IPS-18a (cell line): ENCODE results near the gene CNTN1.

Experiments
- H3K27ac ChIP-seq: one replicate; pipeline ENCODE4 v1.5.1; 2013; ENCODE audit warnings: low read length
- H3K27me3 ChIP-seq: one replicate; pipeline ENCODE4 v1.6.1; 2013; ENCODE audit warnings: mild to moderate bottlenecking, low read length; ENCODE audit not compliant: control insufficient read depth, insufficient read depth
- H3K36me3 ChIP-seq: one replicate; pipeline ENCODE4 v1.6.1; 2013; ENCODE audit warnings: low read depth, low read length; ENCODE audit not compliant: control insufficient read depth
- H3K4me1 ChIP-seq: one replicate; pipeline ENCODE4 v1.6.1; 2013; ENCODE audit warnings: low read depth, low read length; ENCODE audit not compliant: control insufficient read depth
- H3K4me3 ChIP-seq: one replicate; pipeline ENCODE4 v1.5.1; 2013; ENCODE audit warnings: low read length
- H3K9ac ChIP-seq: one replicate; pipeline ENCODE4 v1.6.1; 2013; ENCODE audit warnings: mild to moderate bottlenecking, low read length, moderate library complexity
- H3K9me3 ChIP-seq: one replicate; pipeline ENCODE4 v1.6.1; 2013; ENCODE audit warnings: low read depth, low read length; ENCODE audit not compliant: control insufficient read depth

CNTN1 gene

DNA sequence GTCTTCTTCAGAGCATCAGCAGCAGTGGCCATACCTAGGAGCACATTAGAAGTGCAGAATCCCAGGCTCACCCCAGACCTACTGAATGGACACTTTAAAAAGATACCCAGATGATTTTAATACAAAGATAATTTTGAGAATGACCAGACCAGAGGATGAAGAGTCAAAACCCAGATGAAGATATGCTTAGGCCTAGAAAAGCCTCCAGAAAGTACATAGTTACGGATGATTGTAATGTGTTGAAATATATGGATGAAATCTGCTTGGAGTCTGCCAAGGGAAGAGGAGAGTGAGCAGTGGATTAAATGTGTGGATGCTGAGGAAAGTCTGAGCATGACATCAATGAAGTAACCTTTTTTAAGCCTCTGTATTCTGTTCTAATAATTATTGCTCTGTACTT is 245.7 kb downstream of the CNTN1 start:
- H3K9ac ChIP-seq, result no peak overlapping the region
- H3K4me3 ChIP-seq, result no peak overlapping the region
- no peaks in the 10 kb centered on the region for H3K27me3 ChIP-seq
- H3K4me1 ChIP-seq, result no peaks in the 10 kb centered on the region
- no peak overlapping the region for H3K27ac ChIP-seq
- H3K9me3 ChIP-seq, result no peaks in the 10 kb centered on the region
- no peaks in the 10 kb centered on the region for H3K36me3 ChIP-seq

DNA sequence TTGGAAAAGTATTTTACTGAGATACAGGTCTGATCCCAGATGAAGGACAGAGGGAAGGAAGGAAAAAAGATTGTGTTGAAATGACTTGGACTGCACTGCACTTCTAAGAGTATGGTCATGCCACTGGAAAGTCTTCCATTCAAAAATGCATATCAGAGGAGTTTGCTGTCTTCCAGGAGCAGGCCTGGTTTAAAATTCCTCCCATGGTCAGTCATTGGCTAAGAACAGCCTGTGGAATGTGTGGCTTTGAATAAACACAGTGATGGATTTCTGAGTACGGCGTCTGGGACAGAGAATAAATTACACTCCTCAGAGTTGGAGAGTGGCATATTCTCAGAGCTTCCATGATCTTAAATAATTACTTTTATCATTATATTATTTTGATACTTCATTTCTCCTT is 250.1 kb downstream of the CNTN1 start:
- no peaks in the 10 kb centered on the region for H3K4me1 ChIP-seq
- H3K36me3 ChIP-seq, result no peaks in the 10 kb centered on the region
- no peaks in the 10 kb centered on the region for H3K27me3 ChIP-seq
- no peaks in the 10 kb centered on the region for H3K9me3 ChIP-seq
- H3K9ac ChIP-seq, result no peak overlapping the region
- no peak overlapping the region for H3K4me3 ChIP-seq
- no peak overlapping the region for H3K27ac ChIP-seq

DNA sequence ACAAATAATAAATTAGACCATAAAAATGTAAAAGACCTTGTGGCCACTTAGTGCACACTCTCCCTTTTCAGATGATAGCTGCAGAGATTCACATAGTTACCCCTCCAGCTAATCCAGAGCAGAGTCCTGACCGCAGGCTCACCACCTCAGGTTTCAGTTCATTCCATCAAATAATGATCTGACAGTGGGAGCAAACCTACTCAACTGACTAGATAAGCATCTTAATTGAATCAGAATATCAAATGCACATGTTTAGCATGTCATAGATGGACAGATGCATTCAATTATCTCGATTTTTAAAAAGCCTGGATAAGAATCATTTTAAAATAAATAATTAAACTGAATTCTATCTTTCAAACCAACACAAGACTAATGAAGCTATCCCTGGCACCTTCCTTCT is 253.5 kb downstream of the CNTN1 start:
- Histone ChIP-seq H3K27me3 (no peaks in the 10 kb centered on the region), H3K36me3 (no peaks in the 10 kb centered on the region), H3K4me1 (no peaks in the 10 kb centered on the region), H3K4me3 (no peak overlapping the region), H3K27ac (no peak overlapping the region), H3K9me3 (no peaks in the 10 kb centered on the region), H3K9ac (no peak overlapping the region)

DNA sequence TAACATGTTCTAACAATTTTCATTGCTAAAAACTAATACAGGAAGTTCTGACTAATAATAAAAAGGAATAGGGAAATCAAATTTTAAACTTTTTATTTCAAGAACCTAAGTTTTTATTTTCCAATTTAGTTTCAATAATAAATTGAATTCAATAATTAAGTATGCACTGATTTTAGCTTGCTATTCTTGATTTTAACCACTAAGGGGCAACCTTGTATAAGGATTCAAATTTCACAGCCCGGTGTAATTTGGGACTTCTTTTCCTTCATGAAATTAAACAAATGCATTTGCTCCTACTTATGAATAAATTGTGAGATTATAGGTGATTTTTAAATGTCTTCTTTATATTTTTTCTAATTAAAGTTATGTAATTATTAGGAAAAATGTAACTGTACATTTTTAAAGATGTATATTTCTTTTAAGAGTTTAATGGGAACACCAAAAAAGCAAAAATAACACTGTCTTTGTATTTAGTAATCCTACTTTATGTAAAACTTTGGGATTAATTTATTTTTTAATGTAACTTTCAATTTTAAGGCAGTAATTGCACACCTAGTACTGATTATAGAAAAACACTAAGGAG is 254.5 kb downstream of the CNTN1 start:
- Histone ChIP-seq H3K4me3 (no peak overlapping the region), H3K36me3 (no peaks in the 10 kb centered on the region), H3K9me3 (no peaks in the 10 kb centered on the region), H3K9ac (no peak overlapping the region), H3K27me3 (no peaks in the 10 kb centered on the region), H3K27ac (no peak overlapping the region), H3K4me1 (no peaks in the 10 kb centered on the region)

DNA sequence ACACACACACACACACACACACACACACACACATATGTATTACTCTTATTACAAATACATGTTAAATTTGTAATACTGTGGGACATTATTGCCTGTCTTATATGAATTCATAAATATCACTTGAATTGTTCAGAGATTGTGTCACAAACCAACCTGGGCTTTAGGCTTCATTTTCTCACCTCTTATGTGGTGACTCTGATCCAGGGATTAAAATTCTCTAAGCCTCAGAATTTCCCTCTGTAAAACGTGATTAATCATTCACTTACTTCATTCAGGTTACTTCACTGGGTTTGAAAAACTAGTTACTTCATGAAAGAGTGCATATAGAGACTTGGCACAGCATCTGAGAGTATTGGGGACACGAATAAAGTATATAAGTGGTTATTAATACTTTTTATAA is 255.6 kb downstream of the CNTN1 start:
- Histone ChIP-seq H3K9me3 (no peaks in the 10 kb centered on the region), H3K4me3 (no peak overlapping the region), H3K4me1 (no peaks in the 10 kb centered on the region), H3K27ac (no peak overlapping the region), H3K9ac (no peak overlapping the region), H3K27me3 (no peaks in the 10 kb centered on the region), H3K36me3 (no peaks in the 10 kb centered on the region)

DNA sequence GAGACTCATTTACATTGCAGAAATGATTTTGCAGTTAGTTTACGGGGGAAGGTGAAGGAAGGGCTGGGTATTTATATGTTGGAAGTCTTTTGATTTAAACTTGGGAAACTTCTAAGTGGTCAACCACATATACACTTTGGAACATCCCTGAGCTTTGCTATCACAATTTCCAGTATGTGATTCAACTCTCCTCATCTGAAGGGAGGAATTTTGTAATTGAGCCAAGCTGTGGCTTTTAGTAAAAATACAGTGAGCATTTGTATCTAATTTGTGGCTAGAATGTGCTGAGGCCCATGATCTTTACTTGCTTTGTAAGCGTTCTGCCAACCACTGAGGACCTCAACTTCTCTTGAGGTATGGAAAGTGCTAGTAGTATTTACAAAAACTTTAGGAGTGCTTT is 260.8 kb downstream of the CNTN1 start:
- no peak overlapping the region for H3K9ac ChIP-seq
- H3K27me3 ChIP-seq, result no peaks in the 10 kb centered on the region
- H3K27ac ChIP-seq, result no peak overlapping the region
- no peaks in the 10 kb centered on the region for H3K9me3 ChIP-seq
- no peak overlapping the region for H3K4me3 ChIP-seq
- no peaks in the 10 kb centered on the region for H3K4me1 ChIP-seq
- H3K36me3 ChIP-seq, result no peaks in the 10 kb centered on the region

DNA sequence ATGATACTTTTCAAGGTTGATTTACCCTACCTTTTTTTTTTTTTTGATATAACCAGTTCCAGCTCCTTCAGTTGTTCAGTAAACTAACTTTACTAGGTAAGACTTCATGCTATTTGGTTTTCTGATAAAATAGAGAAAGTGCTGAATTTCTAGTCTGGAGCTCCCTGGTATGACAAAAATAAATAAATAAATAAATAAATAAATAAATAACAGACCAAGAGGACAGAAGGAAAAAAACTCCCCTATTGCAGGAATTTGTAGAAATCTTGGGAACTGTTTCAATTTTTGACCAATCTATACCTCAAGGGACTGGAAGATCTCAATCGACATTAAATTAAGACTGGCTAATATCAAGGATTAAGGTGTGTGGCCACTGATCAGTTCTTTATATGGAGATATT is 265.2 kb downstream of the CNTN1 start:
- no peaks in the 10 kb centered on the region for H3K36me3 ChIP-seq
- H3K4me1 ChIP-seq, result no peaks in the 10 kb centered on the region
- no peak overlapping the region for H3K4me3 ChIP-seq
- H3K9me3 ChIP-seq, result no peaks in the 10 kb centered on the region
- H3K27me3 ChIP-seq, result no peaks in the 10 kb centered on the region
- H3K9ac ChIP-seq, result no peak overlapping the region
- no peak overlapping the region for H3K27ac ChIP-seq

DNA sequence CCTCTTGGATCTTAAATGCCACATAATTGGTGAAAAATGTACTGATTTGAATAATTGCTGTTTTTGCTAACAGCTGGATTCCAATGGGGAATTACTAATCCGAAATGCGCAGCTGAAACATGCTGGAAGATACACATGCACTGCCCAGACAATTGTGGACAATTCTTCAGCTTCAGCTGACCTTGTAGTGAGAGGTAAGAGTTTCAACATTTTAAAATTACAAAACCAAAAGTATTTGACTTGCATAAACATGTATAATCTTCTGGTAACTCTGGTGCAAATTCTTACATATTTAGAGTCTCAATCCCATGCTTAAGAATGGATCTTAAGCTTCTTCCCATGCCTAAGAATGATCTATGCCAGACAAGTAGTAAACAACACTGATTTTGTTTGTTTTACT is 266.8 kb downstream of the CNTN1 start:
- Histone ChIP-seq H3K4me1 (no peaks in the 10 kb centered on the region), H3K4me3 (no peak overlapping the region), H3K27ac (no peak overlapping the region), H3K27me3 (no peaks in the 10 kb centered on the region), H3K9ac (no peak overlapping the region), H3K36me3 (no peaks in the 10 kb centered on the region), H3K9me3 (no peaks in the 10 kb centered on the region)

DNA sequence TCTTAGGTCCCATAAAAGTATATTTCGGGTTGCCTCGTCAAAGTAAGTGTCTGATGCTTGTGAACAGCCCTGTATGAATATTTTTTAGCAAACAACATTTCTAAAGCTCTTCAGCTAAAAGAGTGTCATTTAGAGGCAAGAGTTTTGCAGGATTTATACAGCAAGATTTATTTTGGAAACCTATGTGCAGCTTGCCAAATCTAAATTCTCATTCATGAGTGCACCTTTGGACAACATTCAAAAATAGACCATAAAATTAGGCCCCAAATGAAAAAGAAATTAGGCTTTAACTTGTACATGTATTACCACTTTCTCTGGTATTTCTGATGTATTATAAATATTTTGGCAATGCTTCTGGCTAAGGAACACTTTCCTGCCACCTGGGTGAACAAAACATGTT is 271.5 kb downstream of the CNTN1 start:
- Histone ChIP-seq H3K36me3 (no peaks in the 10 kb centered on the region), H3K27me3 (no peaks in the 10 kb centered on the region), H3K4me3 (no peak overlapping the region), H3K9me3 (no peaks in the 10 kb centered on the region), H3K9ac (no peak overlapping the region), H3K27ac (no peak overlapping the region), H3K4me1 (no peaks in the 10 kb centered on the region)

DNA sequence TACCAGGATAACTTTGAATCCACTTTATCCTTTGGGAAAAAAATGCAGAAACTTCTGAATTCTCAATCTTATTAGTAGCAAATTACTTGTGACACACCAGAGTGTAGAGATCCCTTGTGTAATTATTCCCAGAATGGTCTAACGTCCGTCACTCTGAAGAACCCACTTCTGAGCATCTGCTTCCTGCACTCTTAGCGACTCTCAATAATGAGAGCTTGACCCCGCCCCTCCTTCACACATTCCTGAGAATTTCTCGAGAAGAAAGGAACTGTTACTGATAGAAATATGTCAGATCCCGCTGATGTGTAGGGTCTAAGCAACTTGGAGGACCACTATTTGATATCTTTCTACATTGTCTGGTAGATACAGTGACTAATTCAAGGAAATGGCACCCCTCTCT is 277.6 kb downstream of the CNTN1 start:
- H3K4me3 ChIP-seq, result no peak overlapping the region
- H3K9ac ChIP-seq, result no peak overlapping the region
- no peaks in the 10 kb centered on the region for H3K9me3 ChIP-seq
- H3K27me3 ChIP-seq, result no peaks in the 10 kb centered on the region
- no peak overlapping the region for H3K27ac ChIP-seq
- H3K4me1 ChIP-seq, result peaks cover 9% of the 10 kb centered on the region
- no peaks in the 10 kb centered on the region for H3K36me3 ChIP-seq

DNA sequence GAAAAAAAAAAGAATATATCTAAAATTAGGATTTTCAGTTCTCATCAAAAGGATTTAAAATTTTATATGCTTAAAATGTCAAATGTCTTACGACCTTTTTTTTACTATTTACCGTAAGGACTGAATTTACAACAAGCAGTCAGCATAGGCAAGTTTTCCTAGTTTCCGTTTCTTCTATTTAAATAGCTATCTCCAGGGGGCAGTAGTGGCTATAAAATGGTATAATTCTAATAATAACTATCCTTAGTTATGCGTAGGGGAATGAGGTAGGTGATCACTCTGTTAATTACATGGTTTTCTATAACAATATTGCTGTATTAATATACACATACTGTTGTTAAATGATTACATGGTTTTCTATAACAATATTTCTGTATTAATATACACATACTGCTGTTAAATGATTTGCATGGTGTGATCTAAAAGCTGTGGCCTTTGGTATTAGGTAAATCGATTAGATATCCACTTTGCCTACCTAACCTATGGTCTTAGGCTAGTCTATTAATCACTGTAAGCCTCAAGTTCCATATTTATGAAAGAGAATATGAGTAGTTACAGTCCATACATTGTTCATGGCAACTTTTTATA is 278.2 kb downstream of the CNTN1 start:
- H3K27ac ChIP-seq, result no peak overlapping the region
- H3K9me3 ChIP-seq, result no peaks in the 10 kb centered on the region
- H3K4me3 ChIP-seq, result no peak overlapping the region
- H3K36me3 ChIP-seq, result no peaks in the 10 kb centered on the region
- no peak overlapping the region for H3K9ac ChIP-seq
- H3K27me3 ChIP-seq, result no peaks in the 10 kb centered on the region
- peaks cover 9% of the 10 kb centered on the region for H3K4me1 ChIP-seq

DNA sequence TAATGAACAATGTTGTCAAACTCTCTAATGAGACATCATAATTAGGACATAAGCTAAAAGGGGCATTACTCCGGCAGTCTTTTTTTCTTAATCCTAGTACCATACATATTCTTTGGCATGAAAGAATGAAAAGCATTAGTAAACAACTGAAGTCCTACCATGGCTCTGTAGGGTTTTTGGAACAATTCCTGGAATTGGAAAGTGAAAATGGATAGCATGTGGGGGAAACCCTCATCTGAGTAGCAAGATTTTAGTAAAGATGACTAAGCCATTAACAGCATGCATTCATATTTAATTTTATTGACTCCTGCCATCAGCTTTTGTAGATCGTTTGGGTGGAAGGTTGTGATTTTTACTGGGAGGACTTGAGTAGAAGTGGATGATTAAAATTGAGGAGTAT is 279.7 kb downstream of the CNTN1 start:
- peaks cover 14% of the 10 kb centered on the region for H3K4me1 ChIP-seq
- no peaks in the 10 kb centered on the region for H3K9me3 ChIP-seq
- no peaks in the 10 kb centered on the region for H3K36me3 ChIP-seq
- H3K27me3 ChIP-seq, result no peaks in the 10 kb centered on the region
- no peak overlapping the region for H3K4me3 ChIP-seq
- H3K9ac ChIP-seq, result no peak overlapping the region
- no peak overlapping the region for H3K27ac ChIP-seq
